ENCODE data around the gene RABGAP1L.
"Not testable (repeated sequence)": the region's sequence is repeated elsewhere in the genome, so short reads cannot be mapped to it uniquely, and the experiment has no call there.

RABGAP1L gene

DNA sequence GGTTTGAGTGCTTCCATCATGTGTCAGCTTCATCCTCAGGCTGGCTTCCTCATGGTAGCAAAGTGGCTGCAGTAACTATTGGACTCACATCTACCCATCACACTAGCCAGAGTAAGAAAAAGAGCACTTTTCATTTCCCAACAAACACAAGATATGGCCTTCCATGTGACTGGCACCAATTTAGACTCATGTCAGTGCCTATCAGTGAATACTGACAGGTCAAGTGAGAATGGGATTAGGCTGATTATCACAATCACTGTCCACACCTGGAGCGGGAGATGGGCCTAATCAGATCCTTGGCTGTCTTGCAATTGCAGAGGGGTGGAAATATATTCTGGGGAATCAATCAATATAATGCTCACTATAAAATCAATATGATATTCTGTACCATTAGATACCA lies 2.9 kb upstream of the RABGAP1L start:
- DNase-seq: no peak

DNA sequence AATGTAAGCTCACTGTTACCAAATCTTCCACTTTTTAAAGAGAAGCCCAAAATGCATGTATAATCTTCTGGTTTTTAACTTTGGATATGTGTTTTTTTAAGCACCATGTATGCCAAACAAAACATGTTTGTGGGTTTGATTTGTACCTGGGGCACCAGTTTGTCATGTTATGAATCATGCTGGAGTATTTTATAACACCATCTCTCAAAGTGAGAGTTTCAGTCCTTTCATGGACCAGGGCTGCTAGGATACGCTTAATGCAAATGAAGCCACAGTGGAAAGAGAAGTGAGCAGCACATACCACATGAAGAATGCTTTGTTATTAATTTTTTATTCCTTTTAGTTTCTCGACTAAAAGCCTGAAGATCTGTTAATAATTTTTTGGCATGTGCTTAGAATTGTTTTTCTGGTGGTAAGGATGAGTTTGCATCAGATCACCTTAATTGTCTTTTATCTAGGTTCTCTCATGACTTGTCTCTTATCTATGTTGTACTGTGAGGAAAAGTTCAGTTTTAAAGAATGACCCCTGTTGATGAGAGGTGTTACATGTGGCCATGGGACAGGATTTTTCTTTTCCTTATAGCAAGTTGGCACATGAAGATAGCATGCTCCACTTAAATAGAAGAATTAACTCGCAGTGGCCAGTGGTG lies 2.0 kb upstream of the RABGAP1L start:
- DNase-seq: no peak

DNA sequence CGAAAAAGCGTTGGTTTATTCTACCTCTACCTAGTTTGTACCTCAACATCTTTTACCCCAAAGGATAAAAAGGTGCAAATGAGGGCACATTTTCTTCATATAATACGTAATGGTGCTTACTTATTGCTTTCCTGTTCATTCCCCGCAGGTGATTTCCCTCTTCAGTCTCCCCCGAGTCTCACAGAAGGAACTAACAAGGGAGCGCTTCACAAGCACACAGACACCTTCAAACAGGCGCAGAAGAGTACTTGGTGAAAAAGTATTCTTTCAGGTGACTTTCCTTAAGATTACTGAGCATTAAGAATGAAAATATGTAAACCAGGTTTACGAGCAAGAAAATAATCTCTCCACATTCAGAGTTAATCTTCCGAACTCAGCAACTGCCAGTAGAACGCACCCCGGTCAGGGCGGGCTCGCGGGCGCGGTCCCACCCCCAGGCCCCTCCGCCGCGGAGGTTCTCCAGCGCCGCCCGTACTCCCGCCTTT lies 511 bp upstream of the RABGAP1L start:
- DNase-seq: no peak

DNA sequence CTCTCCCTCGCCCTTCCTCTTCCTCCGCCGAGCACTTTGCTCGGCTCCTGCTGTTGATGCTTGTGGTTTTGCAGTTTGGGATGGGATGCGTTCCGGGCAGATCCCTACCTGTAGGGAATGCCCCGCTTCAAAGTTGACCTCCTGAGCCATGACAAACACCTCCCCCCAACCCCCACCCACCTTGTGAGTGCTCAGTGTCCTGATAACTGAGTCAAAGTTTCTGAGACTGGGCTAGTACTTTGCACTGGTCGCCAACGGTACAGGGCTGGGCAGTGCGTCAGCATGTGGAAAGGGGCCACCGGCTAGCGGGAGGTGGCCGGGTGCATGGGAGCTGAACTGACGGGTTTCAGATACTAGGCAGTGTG lies 771 bp downstream of the RABGAP1L start:
- peak; percentile 10 for DNase-seq

DNA sequence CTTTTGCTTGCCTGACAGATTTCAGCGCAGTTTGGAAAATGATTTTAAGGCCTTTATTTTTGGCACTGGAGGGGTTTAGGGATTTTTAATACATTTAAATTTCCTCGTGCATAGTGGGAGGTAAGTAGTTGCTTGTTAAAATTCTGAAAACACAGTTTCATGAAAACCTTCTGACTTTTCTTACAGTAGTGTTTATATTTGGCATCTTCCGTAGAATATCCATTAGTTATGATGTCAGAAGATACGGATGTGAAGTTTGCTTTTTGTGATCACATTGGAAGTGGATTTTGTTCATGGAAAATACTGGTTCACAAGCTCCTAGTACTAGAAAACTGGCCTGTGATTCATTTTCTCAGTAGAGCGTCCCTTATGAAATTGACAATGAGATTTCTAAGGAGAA lies 1.3 kb downstream of the RABGAP1L start:
- DNase-seq: no peak

DNA sequence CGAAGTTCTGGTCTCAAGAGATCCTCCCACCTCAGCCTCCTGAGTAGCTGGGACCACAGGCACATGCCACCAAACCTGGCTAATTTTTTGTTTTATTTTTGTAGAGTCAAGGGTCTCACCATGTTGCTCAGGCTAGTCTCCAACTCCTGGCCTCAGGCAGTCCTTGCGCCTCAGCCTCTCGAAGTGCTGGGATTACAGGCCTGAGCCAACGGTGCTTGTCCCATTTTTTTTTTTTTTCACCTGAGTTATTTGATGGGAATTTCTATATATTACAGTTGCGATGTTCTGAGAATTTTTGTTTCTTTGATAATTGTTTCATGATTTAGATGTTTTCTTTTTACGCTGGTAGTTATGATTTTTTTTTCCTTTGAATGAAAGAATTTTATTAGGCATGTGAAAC lies 2.5 kb downstream of the RABGAP1L start:
- no peak for DNase-seq

DNA sequence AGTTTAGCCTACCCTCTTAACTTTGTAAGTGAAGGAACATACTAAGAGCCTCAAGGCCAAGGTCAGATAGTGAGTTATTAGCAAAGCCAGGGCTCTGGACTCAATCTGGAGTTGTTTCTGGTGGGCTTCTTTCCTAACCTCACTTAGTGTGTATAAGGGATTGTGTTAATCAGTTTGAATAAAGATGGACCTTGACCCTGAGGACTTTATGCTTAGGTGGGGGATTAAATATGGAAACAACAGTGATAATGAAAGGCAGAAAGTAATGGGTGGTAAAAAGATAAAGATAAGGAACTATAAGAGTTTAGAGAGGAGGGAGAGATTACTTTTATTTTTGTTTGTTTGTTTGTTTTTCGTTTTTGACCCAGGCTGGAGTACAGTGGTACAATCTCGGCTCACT lies 5.5 kb downstream of the RABGAP1L start:
- no peak for DNase-seq

DNA sequence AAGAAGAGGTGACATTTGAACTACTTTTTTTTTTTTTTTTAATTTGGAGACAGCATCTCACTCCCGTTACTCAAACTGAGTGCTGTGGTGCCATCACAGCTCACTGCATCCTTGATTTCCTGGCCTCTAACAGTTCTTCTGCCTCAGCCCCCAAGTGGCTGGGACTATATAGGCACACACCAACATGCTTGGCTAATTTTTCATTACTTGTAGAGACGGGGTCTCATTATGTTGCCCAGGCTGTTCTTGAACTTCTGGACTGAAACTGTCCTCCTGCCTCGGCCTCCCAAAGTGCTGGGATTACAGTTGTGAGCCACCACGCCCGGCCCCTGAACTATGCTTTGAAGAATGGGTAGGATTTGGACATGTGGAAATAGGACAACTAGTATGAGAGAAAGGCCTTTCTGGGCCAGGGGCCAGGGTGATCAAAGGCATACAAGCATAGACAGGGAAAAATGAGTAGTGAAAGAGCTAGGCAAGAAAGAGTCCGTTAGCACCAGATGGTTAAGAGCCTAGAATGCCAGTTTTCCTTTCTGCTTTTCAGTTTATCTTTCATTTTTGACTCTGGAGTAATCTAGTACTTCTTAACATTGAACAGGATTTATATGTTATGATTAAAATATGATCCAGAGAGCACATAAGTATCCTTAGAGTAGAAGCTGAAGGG lies 6.3 kb downstream of the RABGAP1L start:
- no peak for DNase-seq

DNA sequence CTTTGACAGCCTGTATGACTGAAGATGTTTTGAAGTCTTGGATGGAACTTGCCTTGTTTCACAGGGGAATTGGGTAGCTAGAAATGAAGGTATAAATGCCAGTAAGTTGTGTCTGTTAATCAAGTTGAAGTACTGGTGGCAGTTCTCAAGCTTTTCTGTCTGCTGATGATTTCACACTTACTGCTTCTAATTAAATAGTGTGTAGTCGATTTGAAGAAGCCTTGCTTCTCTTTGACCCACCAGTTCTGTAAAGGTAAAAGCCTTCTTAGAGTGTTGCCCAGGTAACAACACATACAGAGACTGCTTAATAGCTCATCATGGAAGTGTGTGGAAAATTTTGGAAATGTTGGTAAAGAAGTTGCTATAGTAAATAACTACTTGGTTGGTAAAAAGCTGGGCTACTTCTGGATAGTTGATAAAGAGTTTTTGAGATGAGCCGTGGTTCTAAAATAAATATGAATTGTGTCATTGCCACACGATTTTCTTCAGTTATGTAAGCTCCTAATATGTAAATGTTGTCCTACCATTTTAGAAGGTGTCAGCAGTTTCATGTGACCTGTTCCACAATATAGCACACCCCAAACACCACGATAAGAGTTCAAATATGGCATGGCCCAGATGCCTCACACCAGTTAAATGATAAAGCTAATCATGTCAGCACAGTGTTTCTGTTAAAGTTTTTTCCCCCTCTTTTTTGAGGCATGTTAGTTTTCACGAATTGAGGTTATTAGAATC lies 7.4 kb downstream of the RABGAP1L start:
- no peak for DNase-seq

DNA sequence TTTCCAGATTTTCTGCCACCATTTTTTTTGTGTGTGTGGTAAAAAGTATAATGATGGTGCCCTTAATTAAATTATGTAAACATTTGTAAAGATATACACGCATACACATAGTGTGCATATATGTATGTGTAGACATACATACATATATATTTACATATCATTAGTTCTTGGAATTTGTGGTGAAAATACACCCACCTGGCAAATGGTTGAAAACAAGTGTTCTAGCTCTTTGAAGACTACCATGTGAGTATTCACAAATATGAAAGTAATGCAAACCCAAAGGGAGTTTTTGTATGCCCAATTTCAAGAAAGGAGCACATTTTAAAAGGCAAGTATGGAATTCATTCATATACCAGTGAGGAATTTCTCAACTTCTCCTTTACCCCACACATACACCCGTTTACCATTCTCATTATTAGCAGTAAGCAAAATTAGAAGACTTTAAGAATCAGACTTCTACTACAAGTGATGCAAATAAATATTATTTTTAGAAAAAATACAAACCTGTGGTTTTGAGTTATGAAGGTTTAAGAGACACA lies 8.0 kb downstream of the RABGAP1L start:
- DNase-seq: no peak

DNA sequence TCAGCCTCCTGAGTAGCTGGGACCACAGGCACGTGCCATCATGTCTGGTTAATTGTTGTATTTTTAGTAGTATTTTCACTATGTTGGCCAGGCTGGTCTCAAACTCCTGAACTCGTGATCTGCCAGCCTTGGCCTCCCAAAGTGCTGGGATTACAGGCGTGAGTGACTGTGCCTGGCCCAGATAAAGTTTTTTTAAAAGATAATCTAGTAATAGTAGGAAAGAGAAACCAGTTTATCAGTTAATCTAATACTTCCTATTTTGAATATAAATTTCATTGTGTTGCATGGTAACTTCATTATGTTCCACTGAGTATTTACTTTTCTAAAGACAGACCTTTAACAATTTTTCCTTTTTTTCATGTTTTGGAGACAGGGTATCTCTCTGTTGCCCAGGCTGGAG lies 10.0 kb downstream of the RABGAP1L start:
- DNase-seq: no peak

DNA sequence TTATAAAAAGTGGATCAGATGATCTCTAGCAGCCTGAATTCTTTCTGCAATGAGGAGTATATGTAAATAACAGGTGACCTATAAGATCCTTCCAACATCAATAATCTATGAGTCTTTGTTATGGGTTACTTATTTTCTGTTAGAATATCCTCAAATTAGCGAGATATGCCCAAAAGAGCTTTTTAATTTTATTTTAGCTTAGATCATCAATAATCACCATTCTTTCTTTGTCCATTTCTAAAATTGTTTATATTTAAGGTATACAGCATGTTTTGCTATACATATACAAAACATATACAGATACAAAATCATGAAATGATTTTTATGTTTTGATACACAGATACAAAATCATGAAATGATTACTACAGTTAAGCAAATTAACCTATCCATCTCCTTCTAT lies 11.8 kb downstream of the RABGAP1L start:
- DNase-seq: no peak

DNA sequence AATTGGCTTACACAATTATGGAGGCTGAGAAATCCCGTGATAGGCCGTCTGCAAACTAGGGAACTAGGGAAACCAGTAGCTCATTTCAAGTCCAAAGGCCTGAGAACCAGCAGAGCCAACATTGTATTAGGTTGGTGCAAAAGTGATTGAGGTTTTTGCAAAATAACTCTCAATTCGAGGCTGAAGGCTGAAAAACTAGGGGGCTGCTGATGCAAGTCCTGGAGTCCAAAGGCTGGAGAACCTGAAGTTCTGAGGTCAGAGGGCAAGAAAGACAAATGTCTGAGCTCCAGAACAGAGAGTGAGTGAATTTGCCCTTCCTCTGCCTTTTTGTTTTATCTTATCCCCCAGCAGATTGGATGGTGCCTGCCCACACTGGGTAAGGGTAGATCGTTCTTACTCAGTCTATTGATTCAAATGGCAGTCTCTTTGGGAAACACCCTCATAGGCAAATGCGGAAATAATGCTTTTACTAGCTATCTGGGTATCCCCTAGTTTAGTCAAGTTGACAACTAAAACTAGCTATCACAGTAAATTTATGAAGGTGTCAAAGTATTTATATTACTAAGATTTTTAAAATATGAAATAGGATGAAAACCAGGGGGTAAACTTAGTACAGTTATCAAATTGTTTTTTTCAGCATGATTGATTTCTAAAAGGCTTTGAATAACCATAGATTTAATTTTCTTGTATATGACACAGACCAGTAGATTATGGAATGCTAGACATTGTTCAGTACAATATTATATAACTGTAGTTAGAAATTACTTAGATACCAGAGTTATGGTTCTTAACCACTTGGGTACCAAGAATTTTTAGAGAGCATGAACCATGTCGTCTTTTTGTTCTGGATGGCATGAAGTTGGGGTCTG lies 15.4 kb downstream of the RABGAP1L start:
- DNase-seq: no peak

DNA sequence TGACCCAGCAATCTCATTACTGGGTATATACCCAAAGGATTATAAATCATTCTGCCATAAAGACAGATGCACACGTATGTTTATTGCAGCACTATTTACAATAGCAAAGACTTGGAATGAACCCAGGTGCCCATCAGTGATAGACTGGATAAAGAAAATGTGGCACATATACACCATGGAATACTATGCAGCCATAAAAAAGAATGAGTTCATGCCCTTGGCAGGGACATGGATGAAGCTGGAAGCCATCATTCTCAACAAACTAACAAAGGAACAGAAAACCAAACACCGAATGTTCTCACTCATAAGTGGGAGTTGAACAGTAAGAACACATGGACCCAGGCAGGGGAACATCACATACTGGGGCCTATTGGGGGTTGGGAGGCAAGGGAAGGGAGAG lies 19.1 kb downstream of the RABGAP1L start:
- DNase-seq: not testable (repeated sequence)

DNA sequence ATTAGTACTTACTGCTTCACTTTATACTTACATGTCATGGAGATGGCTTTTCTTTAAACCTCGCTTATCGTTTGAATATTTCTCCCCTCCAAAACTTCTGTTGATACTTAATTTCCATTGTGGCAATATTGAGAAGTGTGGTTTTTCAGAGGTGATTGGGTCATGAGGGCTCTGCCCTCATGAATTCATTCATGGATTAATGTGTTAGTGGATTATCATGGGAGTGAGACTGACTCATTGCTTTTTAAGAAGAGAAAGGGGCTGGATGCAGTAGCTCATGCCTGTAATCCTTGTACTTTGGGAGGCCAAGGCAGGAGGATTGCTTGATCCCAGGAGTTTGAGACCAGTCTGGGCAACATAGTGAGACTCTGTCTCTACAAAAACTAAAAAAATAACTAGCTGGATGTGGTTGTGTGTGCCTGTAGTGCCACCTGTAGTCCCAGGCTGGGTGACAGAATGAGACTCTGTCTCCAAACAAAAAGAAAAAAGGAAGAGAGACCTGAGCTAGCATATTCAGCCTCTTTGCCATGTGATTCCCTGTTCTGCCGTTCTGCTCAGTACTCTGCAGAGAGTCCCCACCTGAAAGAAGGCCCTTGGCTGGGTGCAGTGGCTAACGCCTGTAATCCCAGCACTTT lies 30.2 kb downstream of the RABGAP1L start:
- DNase-seq: no peak

DNA sequence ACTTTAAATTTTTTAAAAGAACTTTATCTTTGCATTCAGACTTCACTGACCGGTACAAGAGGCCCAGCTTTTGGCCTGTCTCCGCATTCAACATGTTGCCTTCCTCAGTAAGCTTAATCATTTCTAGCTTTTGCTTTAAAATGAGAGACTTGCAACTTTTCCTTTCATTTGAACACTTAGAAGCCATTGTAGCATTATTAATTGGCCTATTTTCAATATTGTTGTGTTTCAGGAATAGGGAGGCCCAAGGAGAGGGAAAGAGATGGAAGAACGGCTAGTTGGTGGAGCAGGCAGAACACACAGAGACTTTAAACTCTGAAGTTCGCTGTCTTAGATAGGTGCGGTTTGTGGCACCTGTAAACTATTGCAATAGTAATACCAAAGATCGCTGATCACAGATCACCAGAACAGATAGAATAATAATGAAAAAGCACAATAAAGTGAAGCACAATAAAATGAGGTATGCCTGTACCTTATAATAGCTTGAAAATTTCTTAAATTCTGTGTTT lies 31.4 kb downstream of the RABGAP1L start:
- no peak for DNase-seq

DNA sequence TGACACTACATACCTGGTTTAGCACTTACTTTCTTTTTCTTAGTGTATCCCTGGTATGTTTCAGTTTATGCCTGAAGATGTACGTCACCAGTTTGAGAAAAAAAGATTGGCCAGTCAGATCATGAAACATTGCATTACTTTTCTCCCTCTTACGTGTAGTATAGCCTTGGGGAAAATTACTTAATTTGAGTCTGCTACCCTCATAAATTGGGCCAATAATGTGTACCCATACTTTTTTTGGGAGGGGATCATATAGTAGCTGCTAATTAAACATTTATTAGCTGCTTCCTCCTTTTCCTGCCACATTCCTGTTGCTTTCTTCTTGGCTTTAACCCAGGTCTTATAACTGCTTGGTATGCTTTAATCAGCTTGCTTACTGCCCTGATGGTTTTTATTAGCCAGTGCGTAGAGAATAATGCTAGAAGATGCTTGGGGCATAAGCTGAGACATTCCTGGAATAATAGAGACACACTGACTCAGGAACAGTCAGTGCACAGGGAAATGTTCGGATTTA lies 32.1 kb downstream of the RABGAP1L start:
- no peak for DNase-seq

DNA sequence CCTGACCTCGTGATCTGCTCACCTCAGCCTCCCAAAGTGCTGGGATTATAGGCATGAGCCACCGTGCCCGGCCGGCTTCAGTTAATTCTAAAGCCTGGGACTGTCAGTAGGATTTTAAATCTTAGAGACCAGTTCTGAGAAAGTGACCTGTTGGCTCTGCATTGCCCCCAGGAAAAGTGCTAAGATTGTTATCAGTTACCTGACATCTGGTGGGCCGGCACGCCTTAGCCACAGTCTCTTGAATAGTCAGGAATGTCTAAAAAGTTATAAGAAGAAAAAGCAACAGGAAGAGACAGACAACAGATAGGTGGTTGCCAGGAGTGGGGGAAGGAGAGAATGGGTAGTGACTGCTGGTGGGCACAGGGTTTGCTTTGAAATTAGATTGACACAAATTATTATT lies 35.1 kb downstream of the RABGAP1L start:
- DNase-seq: no peak

DNA sequence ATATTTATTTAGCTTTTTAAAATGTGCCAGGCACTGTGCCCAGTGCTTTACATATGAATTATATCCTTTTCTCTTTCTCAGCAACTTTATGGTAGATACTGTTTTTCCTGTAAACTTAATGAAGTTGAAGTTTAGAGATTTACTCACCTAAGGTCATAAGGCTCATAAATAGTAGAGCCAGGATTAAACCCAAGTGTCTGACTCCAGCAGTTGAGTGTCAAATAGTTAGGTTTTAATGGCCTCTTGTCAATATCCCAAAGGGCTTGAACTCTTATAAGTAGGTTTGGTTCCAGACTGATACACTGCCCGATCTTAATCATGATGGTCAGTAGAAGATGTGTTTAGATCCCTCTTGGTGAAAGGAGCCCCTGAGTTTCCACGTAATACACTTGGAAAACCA lies 37.8 kb downstream of the RABGAP1L start:
- no peak for DNase-seq

DNA sequence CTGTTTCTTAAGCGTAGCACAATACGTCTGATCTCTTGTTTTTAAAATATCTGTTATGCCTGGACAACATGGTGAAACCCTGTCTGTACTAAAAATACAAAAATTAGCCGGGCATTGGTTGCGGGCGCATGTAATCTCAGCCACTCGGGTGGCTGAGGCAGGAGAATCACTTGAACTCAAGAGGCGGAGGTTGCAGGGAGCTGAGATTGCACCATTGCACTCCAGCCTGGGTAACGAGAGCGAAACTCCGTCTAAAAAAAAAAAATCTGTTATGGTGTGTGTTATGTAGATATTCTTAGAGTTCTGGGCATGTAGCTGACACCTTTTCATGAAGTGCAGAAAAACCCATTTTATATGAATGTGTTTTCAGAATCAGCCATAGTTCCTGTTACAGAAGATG lies 38.2 kb downstream of the RABGAP1L start:
- DNase-seq: no peak

DNA sequence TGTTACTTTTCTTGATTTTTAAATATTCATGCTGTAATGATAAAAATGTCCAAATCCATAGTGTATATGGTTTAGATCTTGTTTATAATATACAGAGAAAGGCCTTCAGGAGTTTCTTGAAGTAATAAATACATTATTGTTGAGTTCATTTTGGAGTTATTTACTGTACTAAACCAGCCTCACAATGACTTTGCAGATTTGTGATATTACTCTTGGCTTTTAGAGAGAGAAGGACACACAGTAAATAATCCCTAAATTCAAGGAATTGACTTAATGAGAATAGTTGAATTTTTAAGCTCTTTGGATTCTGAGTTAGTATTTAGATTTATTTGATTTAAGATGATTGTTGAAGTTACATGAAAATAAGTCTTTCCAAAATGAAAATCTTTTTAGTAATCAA lies 38.9 kb downstream of the RABGAP1L start:
- no peak for DNase-seq

DNA sequence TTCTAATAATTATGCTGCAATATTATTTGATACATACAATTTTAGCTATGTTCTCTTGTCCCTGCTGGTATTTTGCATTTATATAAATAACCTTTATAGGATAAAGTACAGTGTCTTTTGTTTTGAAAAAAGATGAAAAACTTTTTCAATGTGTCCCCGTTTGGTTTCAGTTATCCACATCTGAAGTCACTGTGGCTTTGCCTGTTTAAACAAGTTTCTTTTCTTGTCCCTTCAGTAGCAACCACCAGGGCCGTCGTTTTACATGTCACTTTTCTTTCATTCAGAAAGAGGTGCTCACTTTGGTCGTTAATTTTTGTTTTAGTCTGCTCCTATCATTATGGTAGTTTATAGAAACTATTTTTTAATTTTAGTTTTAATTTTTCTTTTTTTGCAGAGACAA lies 41.4 kb downstream of the RABGAP1L start:
- DNase-seq: no peak
